Stomach smooth muscle (tissue), 2 donors: ENCODE results near the gene PDE4D.

Source experiments
- H3K27ac ChIP-seq: one replicate; pipeline ENCODE4 v1.7.0; 2013; ENCODE audit warnings: mild to moderate bottlenecking, low read length, inconsistent platforms
- H3K27me3 ChIP-seq, 2 donors: one replicate each; pipeline ENCODE4 v1.7.0; 2013; ENCODE audit warnings: low read length in 2 of 2; ENCODE audit not compliant: insufficient read depth in 2 of 2, control insufficient read depth in 1 of 2
- H3K36me3 ChIP-seq, 2 donors: one replicate each; pipeline ENCODE4 v1.7.0; 2013; ENCODE audit warnings: low read length in 2 of 2; ENCODE audit not compliant: control insufficient read depth in 2 of 2, insufficient read depth in 2 of 2
- H3K4me1 ChIP-seq: one replicate; pipeline ENCODE4 v1.7.0; 2013; ENCODE audit warnings: low read length; ENCODE audit not compliant: control insufficient read depth, insufficient read depth
- H3K4me3 ChIP-seq, 2 donors: one replicate each; pipeline ENCODE4 v1.7.0; 2013; ENCODE audit warnings: low read length in 2 of 2
- H3K9ac ChIP-seq, 2 donors: one replicate each; pipeline ENCODE4 v1.7.0; 2013; ENCODE audit warnings: low read length in 2 of 2, mild to moderate bottlenecking in 1 of 2
- H3K9me3 ChIP-seq, 2 donors: one replicate each; pipeline ENCODE4 v1.7.0; 2013; ENCODE audit warnings: low read length in 2 of 2; ENCODE audit not compliant: control insufficient read depth in 2 of 2
- donor health status: healthy.
- donor health status: Pancreatic carcinoma.

PDE4D gene

GRCh38 chr5:58950224-58950623, 943.3 kb downstream of the PDE4D start:
- Histone ChIP-seq H3K27me3 (no peaks in the 10 kb centered on the region), H3K4me3 (no peak overlapping the region), H3K9ac (no peak overlapping the region), H3K36me3 (no peaks in the 10 kb centered on the region), H3K4me1 (no peaks in the 10 kb centered on the region), H3K9me3 (no peaks in the 10 kb centered on the region), H3K27ac (no peak overlapping the region)

DNA sequence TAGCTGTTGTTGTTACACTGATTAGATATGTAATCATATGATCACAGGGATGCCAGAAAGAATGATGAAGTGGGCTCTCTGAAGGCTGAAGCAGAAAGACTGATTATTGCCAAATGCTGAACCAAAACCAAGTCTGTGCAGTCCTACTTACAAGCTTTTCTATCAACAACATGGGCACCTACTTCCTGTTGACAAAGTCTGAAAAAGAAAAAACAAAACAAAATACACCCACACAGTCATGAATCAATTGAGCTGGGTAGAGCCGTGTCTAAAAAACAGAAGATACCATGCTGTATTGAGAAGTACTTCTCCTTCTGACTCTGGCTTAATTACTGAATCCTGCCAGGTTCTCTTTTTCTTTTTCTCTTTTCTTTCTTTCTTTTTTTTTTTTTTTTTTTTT, 947.3 kb downstream of the PDE4D start:
- H3K27ac ChIP-seq, result no peak overlapping the region
- no peaks in the 10 kb centered on the region for H3K27me3 ChIP-seq
- H3K4me3 ChIP-seq, result no peak overlapping the region
- H3K9me3 ChIP-seq, result no peaks in the 10 kb centered on the region
- no peaks in the 10 kb centered on the region for H3K4me1 ChIP-seq
- no peak overlapping the region for H3K9ac ChIP-seq
- no peaks in the 10 kb centered on the region for H3K36me3 ChIP-seq

DNA sequence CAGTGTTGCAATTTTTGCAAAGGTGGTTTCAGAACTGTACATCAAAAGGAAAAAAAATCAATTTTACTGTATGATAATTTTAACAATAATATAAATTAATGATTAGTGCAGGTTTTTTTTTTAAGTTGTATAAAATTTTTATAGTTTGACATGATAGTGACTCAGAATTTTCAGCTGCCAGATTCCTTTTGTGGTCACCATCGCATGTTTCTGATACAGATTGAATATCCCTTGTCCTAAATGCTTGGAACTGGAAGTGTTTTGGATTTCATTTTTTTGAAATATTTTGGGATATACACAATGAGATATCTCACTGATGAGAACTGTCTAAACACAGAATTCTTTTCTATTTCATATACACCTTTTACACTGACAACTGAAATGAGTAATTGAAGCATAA, 949.3 kb downstream of the PDE4D start:
- Histone ChIP-seq H3K9me3 (no peaks in the 10 kb centered on the region), H3K4me3 (no peak overlapping the region), H3K9ac (no peak overlapping the region), H3K27ac (no peak overlapping the region), H3K36me3 (no peaks in the 10 kb centered on the region), H3K4me1 (no peaks in the 10 kb centered on the region), H3K27me3 (no peaks in the 10 kb centered on the region)

- no peaks in the 10 kb centered on the region for H3K27me3 ChIP-seq
- H3K4me3 ChIP-seq, result no peak overlapping the region
- H3K4me1 ChIP-seq, result no peaks in the 10 kb centered on the region
- H3K36me3 ChIP-seq, result no peaks in the 10 kb centered on the region
- no peak overlapping the region for H3K9ac ChIP-seq
- H3K27ac ChIP-seq, result no peak overlapping the region
- no peaks in the 10 kb centered on the region for H3K9me3 ChIP-seq
Measured at GRCh38 chr5:58940446-58940845, 953.1 kb downstream of the PDE4D start.

- H3K9me3 ChIP-seq, result no peaks in the 10 kb centered on the region
- no peak overlapping the region for H3K4me3 ChIP-seq
- no peak overlapping the region for H3K9ac ChIP-seq
- no peak overlapping the region for H3K27ac ChIP-seq
- no peaks in the 10 kb centered on the region for H3K27me3 ChIP-seq
- H3K4me1 ChIP-seq, result no peaks in the 10 kb centered on the region
- no peaks in the 10 kb centered on the region for H3K36me3 ChIP-seq
Measured at GRCh38 chr5:58939664-58940063, 953.9 kb downstream of the PDE4D start.

- Histone ChIP-seq H3K27me3 (no peaks in the 10 kb centered on the region), H3K4me1 (no peaks in the 10 kb centered on the region), H3K27ac (no peak overlapping the region)
Measured at GRCh38 chr5:58938563-58939424, 954.7 kb downstream of the PDE4D start.

GRCh38 chr5:58937031-58937681, 956.4 kb downstream of the PDE4D start:
- Histone ChIP-seq H3K4me3 (no peak overlapping the region), H3K36me3 (no peaks in the 10 kb centered on the region)

More at GRCh38 chr5:58938563-58939424, 954.7 kb downstream of the PDE4D start:
- H3K36me3 ChIP-seq, result no peaks in the 10 kb centered on the region
- no peaks in the 10 kb centered on the region for H3K9me3 ChIP-seq
- H3K4me3 ChIP-seq, result no peak overlapping the region
- H3K9ac ChIP-seq, result no peak overlapping the region

GRCh38 chr5:58934629-58935097, 958.9 kb downstream of the PDE4D start:
- H3K27me3 ChIP-seq, result no peaks in the 10 kb centered on the region
- no peaks in the 10 kb centered on the region for H3K36me3 ChIP-seq
- H3K27ac ChIP-seq, result no peak overlapping the region
- H3K4me3 ChIP-seq, result no peak overlapping the region
- no peak overlapping the region for H3K9ac ChIP-seq
- no peaks in the 10 kb centered on the region for H3K9me3 ChIP-seq
- H3K4me1 ChIP-seq, result no peaks in the 10 kb centered on the region

More at GRCh38 chr5:58937031-58937681, 956.4 kb downstream of the PDE4D start:
- Histone ChIP-seq H3K9me3 (no peaks in the 10 kb centered on the region), H3K27me3 (no peaks in the 10 kb centered on the region), H3K4me1 (no peaks in the 10 kb centered on the region), H3K9ac (no peak overlapping the region), H3K27ac (no peak overlapping the region)

GRCh38 chr5:58933891-58934628, 959.5 kb downstream of the PDE4D start:
- H3K4me1 ChIP-seq, result no peaks in the 10 kb centered on the region
- no peaks in the 10 kb centered on the region for H3K36me3 ChIP-seq
- H3K4me3 ChIP-seq, result no peak overlapping the region
- H3K9ac ChIP-seq, result no peak overlapping the region
- H3K27me3 ChIP-seq, result no peaks in the 10 kb centered on the region
- no peaks in the 10 kb centered on the region for H3K9me3 ChIP-seq
- H3K27ac ChIP-seq, result no peak overlapping the region

GRCh38 chr5:58932057-58932612, 961.4 kb downstream of the PDE4D start:
- Histone ChIP-seq H3K36me3 (no peaks in the 10 kb centered on the region), H3K4me3 (no peak overlapping the region), H3K4me1 (no peaks in the 10 kb centered on the region), H3K27ac (no peak overlapping the region), H3K9ac (no peak overlapping the region), H3K9me3 (no peaks in the 10 kb centered on the region), H3K27me3 (no peaks in the 10 kb centered on the region)
